ENCODE data around the gene EBPL.
"Not testable (repeated sequence)": the region's sequence is repeated elsewhere in the genome, so short reads cannot be mapped to it uniquely, and the experiment has no call there.

Gene EBPL

GRCh38 chr13:49690995-49691784 is at the start of gene EBPL:
Gene EBPL, minus strand, starts transcription at chr13:49691486. Its CDS starts 62 bp downstream, at chr13:49691424.
- peak; percentile 95 for DNase-seq (ENCODE audit: low spot score)

DNA sequence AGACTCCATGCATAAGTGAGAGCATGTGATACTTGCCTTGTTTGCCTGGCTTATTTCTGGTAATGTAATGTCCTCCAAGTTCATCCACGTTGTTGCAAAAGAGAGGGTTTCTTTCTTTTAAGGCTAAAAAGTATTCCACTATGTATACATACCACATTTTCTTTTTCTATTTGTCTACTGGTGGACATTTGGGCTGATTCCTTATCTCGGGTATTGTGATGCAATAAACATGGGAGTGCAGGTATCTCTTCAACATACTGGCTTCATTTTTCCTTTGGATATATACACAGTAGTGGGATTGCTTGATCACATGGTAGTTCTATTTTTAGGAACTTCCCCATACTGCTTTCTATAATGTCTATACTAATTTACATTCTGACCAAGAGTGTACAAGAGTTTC is 49.6 kb upstream of the EBPL start:
- DNase-seq (ENCODE audit: low spot score): no peak

- DNase-seq (ENCODE audit: low spot score): no peak
Observed at GRCh38 chr13:49739498-49740187, 48.4 kb upstream of the EBPL start.

DNA sequence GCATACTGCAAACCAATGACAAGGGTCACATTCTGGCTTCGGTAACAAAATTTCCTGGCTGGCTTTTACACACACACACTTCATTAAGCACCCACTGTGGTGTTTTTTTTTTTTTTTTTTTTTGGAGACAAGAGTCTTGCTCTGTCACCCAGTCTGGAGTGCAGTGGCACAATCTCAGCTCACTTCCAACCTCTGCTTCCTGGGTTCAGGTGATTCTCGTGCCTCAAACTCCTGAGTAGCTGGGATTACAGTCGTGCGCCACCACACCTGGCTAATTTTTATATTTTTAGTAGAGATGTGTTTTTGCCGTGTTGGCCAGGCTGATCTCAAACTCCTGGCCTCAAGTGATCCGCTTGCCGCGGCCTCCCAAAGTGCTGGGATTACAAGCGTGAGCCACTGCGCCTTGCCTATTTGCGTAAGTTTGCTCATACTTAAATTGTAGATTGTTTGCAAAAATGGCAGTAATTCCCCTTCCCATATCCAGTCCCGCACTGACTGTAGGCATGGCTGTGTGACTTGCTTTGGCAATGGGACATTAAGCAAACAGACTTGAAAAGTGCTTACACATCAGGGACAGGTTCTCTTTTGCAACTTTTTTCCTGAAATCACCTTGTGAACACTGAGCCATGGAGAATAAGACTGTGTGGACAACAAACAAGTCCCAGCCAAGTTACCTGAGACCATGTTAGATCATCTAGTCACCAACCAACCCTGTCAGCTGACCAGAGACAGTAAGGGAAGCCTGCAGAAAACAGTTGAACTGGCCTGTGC is 42.1 kb upstream of the EBPL start:
- no peak for DNase-seq (ENCODE audit: low spot score)

DNA sequence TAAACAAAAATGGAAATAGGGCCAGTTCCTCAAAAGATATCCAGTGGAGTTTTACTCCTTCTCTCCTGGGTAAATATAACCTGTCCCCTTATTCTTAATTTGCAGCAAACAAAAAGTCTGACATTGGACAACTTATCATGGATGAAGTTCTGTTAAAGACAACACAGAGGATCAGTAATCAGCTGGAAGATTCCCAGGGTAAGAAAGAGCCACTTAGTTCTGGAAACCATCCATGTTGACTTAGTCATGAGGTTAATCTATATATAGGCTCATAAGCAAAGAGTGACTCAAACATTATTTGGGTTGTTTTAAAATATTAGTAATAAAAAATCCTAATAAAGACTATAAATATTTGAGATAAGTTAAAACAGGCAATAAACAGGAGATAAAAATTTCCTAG is 40.5 kb upstream of the EBPL start:
- DNase-seq (ENCODE audit: low spot score): no peak

GRCh38 chr13:49716615-49717014 is 25.3 kb upstream of the EBPL start:
- DNase-seq (ENCODE audit: low spot score): no peak

DNA sequence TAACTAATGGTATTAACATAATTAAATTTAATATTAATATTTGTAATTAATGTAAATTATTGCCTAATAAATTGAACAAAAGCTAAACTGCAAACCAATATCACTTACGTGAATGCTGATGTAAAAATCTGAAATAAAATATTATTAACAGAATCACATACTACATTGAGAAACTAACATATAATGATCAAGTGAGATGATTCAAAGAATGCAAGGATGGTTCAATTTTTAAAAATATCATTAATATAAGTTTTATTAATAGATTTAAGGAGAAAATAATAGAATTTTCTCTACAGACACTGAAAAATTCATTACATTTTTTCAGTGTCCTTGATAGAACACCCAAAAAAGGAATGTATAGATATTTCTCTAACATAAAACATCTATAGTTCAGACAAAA is 23.5 kb upstream of the EBPL start:
- no peak for DNase-seq (ENCODE audit: low spot score)

DNA sequence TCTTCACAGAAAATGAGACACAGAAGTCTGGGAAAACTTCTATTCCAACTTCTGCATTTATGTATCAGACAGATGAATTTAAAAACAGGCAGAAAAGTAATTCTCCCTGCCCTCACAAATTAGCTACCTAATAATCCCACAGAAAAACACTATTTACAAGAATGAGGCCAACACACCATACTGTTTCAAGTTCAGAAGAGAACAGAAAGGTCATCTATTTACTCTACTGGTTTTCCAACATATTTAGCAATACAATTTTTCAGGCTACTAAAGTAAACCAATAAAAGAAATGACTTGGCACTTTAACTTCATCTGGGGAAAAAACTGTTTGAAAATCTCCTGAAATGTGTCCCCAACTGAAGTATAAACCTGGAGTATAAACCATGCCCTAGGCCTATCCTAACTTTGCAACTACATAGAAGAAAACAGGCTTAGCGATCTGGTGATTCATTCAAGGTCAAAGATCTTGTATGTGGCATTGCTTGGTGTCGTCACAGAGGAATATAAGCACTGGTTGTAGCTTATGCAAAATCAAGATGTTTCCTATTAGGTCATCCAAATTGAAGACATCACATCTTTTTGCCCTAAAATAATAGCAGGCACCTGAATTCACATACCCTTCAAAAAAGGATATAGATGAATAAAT is 20.1 kb upstream of the EBPL start:
- DNase-seq (ENCODE audit: low spot score): no peak

DNA sequence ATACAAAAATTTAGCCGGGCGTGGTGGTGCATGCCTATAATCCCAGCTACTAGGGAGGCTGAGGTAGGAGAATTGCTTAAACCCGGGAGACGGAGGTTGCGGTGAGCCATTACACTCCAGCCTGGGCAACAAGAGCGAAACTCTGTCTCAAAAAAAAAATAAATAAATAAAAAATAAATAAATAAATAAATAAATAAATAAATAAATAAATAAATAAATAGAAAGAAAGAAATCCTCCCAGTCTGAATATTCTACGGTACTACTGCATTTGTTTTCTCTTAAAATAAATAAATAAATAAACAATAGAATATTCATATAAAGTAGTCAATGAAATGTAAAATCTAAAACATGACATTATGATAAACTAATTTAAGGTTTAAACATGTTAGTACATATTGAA is 13.0 kb upstream of the EBPL start:
- not testable (repeated sequence) for DNase-seq (ENCODE audit: low spot score)

- no peak for DNase-seq (ENCODE audit: low spot score)
Observed at GRCh38 chr13:49701491-49701890, 10.2 kb upstream of the EBPL start.

GRCh38 chr13:49697468-49697867 is 6.2 kb upstream of the EBPL start:
- DNase-seq (ENCODE audit: low spot score): no peak

- DNase-seq (ENCODE audit: low spot score): no peak
Observed at GRCh38 chr13:49694446-49694845, 3.2 kb upstream of the EBPL start.

- DNase-seq (ENCODE audit: low spot score): no peak
Observed at GRCh38 chr13:49693877-49694276, 2.6 kb upstream of the EBPL start.

DNA sequence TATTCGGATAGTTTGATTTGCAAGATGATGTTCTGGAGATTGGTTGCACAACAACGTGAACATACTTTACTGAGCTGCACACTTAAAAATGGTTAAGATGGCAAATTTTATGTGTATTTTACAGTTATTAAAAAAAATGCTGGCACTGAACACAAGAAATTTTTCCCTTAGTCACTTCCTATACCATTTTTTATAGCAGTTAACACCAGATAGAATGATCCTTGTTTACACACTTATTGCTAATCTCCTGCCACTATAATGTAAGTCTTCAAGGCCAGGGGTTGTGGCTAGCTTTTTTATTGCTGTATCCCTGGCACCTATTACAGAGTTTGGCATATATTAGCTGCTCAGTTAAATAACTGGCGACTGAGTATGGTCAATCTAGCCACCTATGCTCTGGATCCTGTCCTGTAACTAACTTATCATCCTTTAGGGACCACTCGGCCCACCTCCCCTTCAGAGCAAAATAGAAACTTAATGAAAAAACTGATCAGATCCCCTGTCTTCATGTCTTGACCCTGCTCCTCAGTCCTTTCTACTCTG is 2.0 kb upstream of the EBPL start:
- DNase-seq (ENCODE audit: low spot score): no peak

DNA sequence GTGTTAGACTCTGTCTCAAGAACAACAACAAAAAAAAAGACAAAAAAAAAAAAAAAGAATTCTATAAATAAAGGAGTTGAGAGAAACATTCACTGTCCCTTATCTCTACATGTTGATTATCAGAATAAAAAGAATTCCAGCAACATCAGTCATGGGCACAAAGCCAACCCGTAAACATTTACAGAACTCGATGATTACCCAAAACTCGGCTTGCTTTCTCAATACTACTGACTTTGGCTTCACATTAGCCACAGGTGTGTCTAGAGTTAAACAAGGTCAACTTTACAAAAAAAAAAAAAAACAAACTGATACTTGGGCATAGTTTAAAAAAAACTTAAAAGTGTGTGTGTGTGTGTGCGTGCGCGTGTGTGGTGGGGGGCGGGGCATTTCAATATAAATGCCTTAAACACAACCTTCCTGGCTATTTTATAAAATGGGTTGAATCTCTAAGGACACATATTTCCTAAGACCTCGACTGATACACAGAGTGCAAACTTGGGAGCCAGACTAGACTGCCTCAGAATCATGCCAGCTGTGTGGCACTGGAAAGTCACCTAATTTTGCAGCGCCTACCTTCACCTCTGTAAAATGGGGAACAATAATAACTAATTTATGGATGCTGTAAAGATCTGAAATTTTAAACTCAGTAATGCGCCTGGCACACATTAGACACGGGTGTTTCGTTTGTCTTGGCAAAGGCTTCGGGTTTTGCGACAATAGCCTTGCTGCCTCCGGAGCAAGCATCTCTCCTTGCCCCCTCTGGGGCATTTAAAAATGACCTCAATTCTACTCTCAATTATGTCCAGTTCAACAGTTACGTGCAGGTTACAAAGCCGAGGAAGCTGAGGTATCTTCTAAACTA is 922 bp downstream of the EBPL start:
- DNase-seq (ENCODE audit: low spot score): peak; percentile 49

- no peak for DNase-seq (ENCODE audit: low spot score)
Observed at GRCh38 chr13:49683489-49683888, 7.8 kb downstream of the EBPL start.

DNA sequence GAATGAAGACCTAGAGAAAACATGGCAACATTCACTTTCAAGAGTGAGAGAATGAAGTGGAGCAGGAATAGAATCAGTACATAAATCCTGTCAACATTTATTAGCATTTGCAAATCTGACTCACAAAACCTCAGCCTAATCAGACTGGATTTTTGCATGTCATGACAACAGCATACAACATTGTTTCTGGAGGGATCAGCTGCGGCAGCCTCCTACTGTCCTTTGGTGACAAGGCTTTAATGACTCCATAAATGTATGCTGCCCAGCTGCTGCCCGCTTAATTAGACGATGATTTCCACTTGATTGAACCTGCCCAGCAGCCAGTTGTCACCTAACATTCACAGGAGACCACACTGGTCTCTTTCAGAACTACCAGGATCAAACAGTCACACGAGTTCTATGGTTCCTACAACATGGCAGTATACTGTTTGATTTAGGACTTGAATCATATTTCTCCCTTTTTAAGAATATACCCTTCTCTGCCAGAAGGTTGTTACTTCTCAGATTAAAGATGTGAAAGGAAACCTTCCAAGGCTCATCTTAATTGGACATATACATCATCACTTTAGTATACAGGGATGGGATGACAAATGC is 9.3 kb downstream of the EBPL start:
- no peak for DNase-seq (ENCODE audit: low spot score)

DNA sequence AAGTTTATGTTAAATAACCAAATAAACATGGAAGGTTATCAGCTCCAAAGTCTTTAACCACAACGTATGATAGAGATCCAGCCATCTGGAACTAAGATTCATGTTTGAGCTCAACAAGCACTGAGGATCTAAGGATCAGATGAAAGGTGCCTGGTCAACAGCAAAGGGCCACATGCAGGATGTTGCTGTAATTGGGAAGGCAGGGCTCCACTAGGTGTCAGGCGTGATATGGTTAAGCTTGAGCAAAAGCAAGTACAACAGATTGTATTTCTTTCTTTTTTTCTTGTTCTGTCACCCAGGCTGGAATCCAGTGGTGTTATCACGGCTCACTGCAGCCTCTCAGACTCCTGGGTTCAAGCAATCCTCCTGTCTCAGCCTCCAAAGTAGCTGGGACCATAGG is 12.0 kb downstream of the EBPL start:
- no peak for DNase-seq (ENCODE audit: low spot score)

DNA sequence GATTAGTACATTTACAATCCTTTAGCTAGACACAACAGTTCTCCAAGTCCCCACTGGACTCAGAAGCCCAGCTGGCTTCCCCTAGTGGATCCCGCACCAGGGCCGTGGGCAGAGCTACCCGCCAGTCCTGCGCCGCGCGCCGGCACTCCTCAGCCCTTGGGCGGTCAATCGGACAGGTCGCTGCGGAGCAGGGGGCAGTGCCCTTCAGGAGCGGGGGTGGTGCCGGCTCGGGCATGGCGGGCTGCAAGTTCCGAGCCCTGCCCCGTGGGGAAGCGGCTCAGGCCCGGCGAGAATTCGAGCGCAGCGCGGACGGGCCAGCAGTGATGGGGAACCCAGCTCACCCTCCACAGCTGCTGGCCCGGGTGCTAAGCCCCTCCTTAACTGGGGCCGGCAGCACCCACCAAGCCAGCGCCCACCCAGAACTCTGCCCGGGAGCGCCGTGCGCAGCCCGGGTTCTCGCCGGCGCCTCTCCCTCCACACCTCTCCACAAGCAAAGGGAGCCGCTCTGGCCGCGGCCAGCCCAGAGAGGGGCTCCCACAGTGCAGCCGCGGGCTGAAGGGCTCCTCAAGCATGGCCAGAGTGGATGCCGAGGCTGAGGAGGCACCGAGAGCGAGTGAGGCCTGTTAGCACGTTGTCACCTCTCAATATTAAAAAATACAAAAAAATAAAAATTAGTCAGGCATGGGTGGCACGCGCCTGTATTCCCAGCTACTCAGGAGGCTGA is 12.9 kb downstream of the EBPL start:
- no peak for DNase-seq (ENCODE audit: low spot score)

All from D341Med (cell line).